DOHH2 (cell line): ENCODE measurements around the gene GPX6.

ENCODE experiments used
- H3F3A ChIP-seq: fragments of 200-600 bp; sonication (generic), shearing (Covaris generic); 2 replicates; pipeline ENCODE4 v1.6.0; 2016; ENCODE audit warnings: antibody characterized with exemption, mild to moderate bottlenecking; ENCODE audit not compliant: control insufficient read depth, insufficient read depth
- H3K27ac ChIP-seq: fragments of 200-600 bp; sonication (generic); 2 replicates; pipeline ENCODE4 v1.5.1; 2014; ENCODE audit warnings: low read depth, mild to moderate bottlenecking, low read length, moderate library complexity
- H3K27me3 ChIP-seq: fragments of 200-600 bp; sonication (generic); 2 replicates; pipeline ENCODE4 v1.6.1; 2014; ENCODE audit warnings: mild to moderate bottlenecking, low read length, mixed read lengths; ENCODE audit not compliant: control insufficient read depth
- H3K36me3 ChIP-seq: fragments of 200-600 bp; sonication (generic); 2 replicates; pipeline ENCODE4 v1.6.1; 2014; ENCODE audit warnings: mild to moderate bottlenecking, low read length, moderate library complexity, mixed read lengths; ENCODE audit not compliant: control insufficient read depth
- H3K4me1 ChIP-seq: fragments of 200-600 bp; sonication (generic); 2 replicates; pipeline ENCODE4 v1.6.1; 2014; ENCODE audit warnings: mild to moderate bottlenecking, low read length, mixed read lengths; ENCODE audit not compliant: control insufficient read depth
- H3K4me2 ChIP-seq: fragments of 200-600 bp; sonication (generic); 2 replicates; pipeline ENCODE4 v1.6.0; 2014; ENCODE audit warnings: mild to moderate bottlenecking, low read length, moderate library complexity
- H3K4me3 ChIP-seq: fragments of 200-600 bp; sonication (generic); 2 replicates; pipeline ENCODE4 v1.5.1; 2014; ENCODE audit warnings: mild to moderate bottlenecking, low read length, mixed read lengths
- H3K79me2 ChIP-seq: fragments of 200-600 bp; sonication (generic); 2 replicates; pipeline ENCODE4 v1.6.1; 2014; ENCODE audit warnings: mild to moderate bottlenecking, low read length, mixed read lengths; ENCODE audit not compliant: control insufficient read depth
- H3K9me2 ChIP-seq: fragments of 200-600 bp; sonication (generic); replicated peaks from 2 replicates; pipeline ENCODE4 v1.6.1; 2014; ENCODE audit warnings: mild to moderate bottlenecking, low read length, mixed read lengths; ENCODE audit not compliant: control insufficient read depth
- H3K9me3 ChIP-seq: fragments of 200-600 bp; sonication (generic); 2 replicates; pipeline ENCODE4 v1.6.1; 2014; ENCODE audit warnings: antibody characterized with exemption, low read length, mixed read lengths; ENCODE audit not compliant: control insufficient read depth, insufficient read depth
- H4K20me1 ChIP-seq: fragments of 200-600 bp; sonication (generic); 2 replicates; pipeline ENCODE4 v1.6.0; 2014; ENCODE audit warnings: low read depth, mild to moderate bottlenecking, antibody characterized with exemption, low read length, moderate library complexity; ENCODE audit not compliant: control insufficient read depth, insufficient read depth
- EZH2phosphoT487 ChIP-seq: fragments of 200-600 bp; sonication (generic); IDR thresholded peaks from 2 replicates; pipeline ENCODE4 v1.6.1; 2017; ENCODE audit warnings: borderline replicate concordance, mild to moderate bottlenecking, antibody characterized with exemption, low read length, moderate library complexity, mixed read lengths
- TF ChIP-seq, protein P1 (sequence below): fragments of 200-600 bp; sonication (generic); IDR thresholded peaks from one replicate; pipeline ENCODE4 v1.5.1; 2014; ENCODE audit warnings: antibody characterized with exemption, mild to moderate bottlenecking, low read depth, low read length; ENCODE audit not compliant: poor library complexity, severe bottlenecking

The GPX6 gene

GRCh38 chr6:28543651-28544610 lies 28.3 kb upstream of the GPX6 start:
- Histone ChIP-seq H4K20me1 (no peaks in the 10 kb centered on the region), H3K9me3 (no peaks in the 10 kb centered on the region), H3K27ac (peak overlapping the region; percentile 32), H3K79me2 (no peaks in the 10 kb centered on the region), H3K4me3 (peak overlapping the region; percentile 91), H3K4me2 (peak overlapping the region; percentile 98), H3K4me1 (peaks cover 21% of the 10 kb centered on the region), H3K9me2 (no peaks in the 10 kb centered on the region), H3K36me3 (no peaks in the 10 kb centered on the region), H3F3A (peaks cover 12% of the 10 kb centered on the region), H3K27me3 (0 out of 2 replicates have a peak, but pooled peaks cover 2% of the 10 kb centered on the region)
- TF ChIP-seq EZH2phosphoT487: no peak
- TF ChIP-seq, protein P1, sequence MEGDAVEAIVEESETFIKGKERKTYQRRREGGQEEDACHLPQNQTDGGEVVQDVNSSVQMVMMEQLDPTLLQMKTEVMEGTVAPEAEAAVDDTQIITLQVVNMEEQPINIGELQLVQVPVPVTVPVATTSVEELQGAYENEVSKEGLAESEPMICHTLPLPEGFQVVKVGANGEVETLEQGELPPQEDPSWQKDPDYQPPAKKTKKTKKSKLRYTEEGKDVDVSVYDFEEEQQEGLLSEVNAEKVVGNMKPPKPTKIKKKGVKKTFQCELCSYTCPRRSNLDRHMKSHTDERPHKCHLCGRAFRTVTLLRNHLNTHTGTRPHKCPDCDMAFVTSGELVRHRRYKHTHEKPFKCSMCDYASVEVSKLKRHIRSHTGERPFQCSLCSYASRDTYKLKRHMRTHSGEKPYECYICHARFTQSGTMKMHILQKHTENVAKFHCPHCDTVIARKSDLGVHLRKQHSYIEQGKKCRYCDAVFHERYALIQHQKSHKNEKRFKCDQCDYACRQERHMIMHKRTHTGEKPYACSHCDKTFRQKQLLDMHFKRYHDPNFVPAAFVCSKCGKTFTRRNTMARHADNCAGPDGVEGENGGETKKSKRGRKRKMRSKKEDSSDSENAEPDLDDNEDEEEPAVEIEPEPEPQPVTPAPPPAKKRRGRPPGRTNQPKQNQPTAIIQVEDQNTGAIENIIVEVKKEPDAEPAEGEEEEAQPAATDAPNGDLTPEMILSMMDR: peak; percentile 15

DNA sequence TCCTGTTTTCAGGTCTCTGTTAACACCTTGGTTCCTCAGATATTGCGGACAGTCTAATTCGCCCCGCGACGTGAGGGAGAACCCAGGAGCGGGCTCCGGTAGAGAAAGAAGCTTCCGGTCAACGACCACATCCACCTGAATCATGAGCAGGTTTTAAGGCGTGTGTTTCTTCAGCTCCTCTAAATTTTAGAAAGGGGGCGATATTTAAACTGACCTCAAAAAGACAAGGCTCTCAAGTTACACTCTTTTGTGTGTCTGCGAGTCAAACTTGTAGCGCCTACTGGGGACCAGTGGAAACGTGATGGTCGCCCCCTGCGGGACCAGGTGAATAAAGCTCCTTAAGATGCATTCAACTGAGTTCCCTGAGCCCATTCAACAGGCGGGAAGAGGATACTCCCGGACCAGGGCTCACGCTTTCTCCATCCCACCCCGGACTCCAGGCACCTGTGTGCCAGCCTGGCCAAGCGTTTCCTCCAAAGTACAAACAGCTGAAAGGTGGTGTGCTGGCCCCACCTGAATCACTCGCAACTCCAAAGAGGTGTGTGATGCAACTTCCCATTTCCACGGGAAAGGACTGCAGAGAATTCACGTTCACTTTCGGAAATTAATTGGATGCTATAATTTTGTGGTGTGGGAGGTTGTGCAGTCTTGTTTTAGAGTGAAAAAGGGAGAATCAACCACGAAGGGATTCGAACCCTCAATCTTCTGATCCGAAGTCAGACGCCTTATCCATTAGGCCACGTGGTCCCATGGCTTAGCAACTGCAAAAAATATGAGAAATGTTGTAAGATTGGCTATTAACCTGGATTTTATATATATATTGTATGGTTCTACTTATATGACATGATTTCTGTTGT lies 27.1 kb upstream of the GPX6 start:
- peak overlapping the region; percentile 98 for H3K4me2 ChIP-seq
- TF ChIP-seq, protein P1: peak; percentile 91
- no peak for TF ChIP-seq EZH2phosphoT487
- no peaks in the 10 kb centered on the region for H4K20me1 ChIP-seq
- peaks cover 12% of the 10 kb centered on the region for H3F3A ChIP-seq
- no peaks in the 10 kb centered on the region for H3K36me3 ChIP-seq
- H3K9me3 ChIP-seq: no peaks in the 10 kb centered on the region
- H3K79me2 ChIP-seq: no peaks in the 10 kb centered on the region
- H3K27ac ChIP-seq: peak overlapping the region; percentile 54
- peak overlapping the region; percentile 91 for H3K4me3 ChIP-seq
- H3K4me1 ChIP-seq: peaks cover 21% of the 10 kb centered on the region
- 0 out of 2 replicates have a peak, but pooled peaks cover 2% of the 10 kb centered on the region for H3K27me3 ChIP-seq
- no peaks in the 10 kb centered on the region for H3K9me2 ChIP-seq

GRCh38 chr6:28541996-28542395 lies 26.4 kb upstream of the GPX6 start:
- H3F3A ChIP-seq: peaks cover 12% of the 10 kb centered on the region
- 0 out of 2 replicates have a peak, but pooled peaks cover 2% of the 10 kb centered on the region for H3K27me3 ChIP-seq
- H3K9me2 ChIP-seq: no peaks in the 10 kb centered on the region
- peaks cover 26% of the 10 kb centered on the region for H3K4me1 ChIP-seq
- H3K4me3 ChIP-seq: peak overlapping the region; percentile 91
- H3K79me2 ChIP-seq: no peaks in the 10 kb centered on the region
- no peaks in the 10 kb centered on the region for H4K20me1 ChIP-seq
- H3K9me3 ChIP-seq: no peaks in the 10 kb centered on the region
- no peaks in the 10 kb centered on the region for H3K36me3 ChIP-seq
- no peak for TF ChIP-seq EZH2phosphoT487
- TF ChIP-seq, protein P1: no peak
- H3K27ac ChIP-seq: no peak overlapping the region
- H3K4me2 ChIP-seq: peak overlapping the region; percentile 98
